Stimulated activated effector memory CD8-positive, alpha-beta T cell treated with anti-CD3 and anti-CD28 coated beads, Interleukin-12 subunit alpha, Interleukin-12 subunit beta, amount 100 ng/mL, for 72 hours (primary cell): Measurements from ENCODE around the gene C6orf58.
A peak's percentile ranks its signal among the peaks of the same experiment; 100 is the strongest.

Source experiments
- ATAC-seq: fragments of 150-1000 bp; cut with Tn5 transposase; 2 replicates; pipeline ENCODE4 v1.10.0; 2021
- DNase-seq, 2 donors: peaks; one replicate each; pipeline ENCODE4 v3.0.0; 2021 to 2022; ENCODE audit warnings: low spot score in 2 of 2
- H3K27ac Mint-ChIP-seq: one replicate; pipeline ENCODE4 v1.8.0; 2022; ENCODE audit warnings: mild to moderate bottlenecking, mixed read lengths
- H3K36me3 Mint-ChIP-seq: one replicate; pipeline ENCODE4 v1.8.0; 2022; ENCODE audit warnings: mild to moderate bottlenecking, mixed read lengths
- H3K4me1 Mint-ChIP-seq: one replicate; pipeline ENCODE4 v1.8.0; 2022; ENCODE audit warnings: mixed read lengths
- H3K4me3 Mint-ChIP-seq: one replicate; pipeline ENCODE4 v1.8.0; 2022; ENCODE audit warnings: mild to moderate bottlenecking, mixed read lengths
- H3K9me3 Mint-ChIP-seq: one replicate; pipeline ENCODE4 v1.8.0; 2022; ENCODE audit warnings: mixed read lengths

Gene C6orf58

DNA sequence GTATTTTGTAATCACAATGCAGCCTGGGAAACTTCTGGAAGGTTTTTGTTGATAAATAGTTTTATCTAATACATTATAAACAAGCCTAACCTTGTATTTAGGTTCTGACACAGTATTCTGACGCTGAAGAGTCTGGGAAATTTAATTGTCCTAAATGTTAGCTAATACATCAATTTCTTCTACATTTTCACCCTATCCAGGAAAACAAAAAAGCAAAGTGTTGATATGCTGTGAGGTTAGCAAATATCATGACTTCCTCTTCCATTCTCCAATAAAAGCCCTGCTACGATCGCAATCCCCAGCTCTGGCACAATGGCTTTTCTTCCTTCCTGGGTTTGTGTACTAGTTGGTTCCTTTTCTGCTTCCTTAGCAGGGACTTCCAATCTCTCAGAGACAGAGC, at the start of gene C6orf58:
C6orf58 (plus strand) TSS at position 301 of the 400 bp plus-strand sequence; CDS start at position 313, 12 bp downstream.
- Mint-ChIP-seq H3K27ac (no peak within 1 kb of the TSS), H3K4me1 (peaks cover 7% of the 10 kb centered on the region), H3K9me3 (no peaks in the 10 kb centered on the region), H3K36me3 (no peaks in the 10 kb centered on the region), H3K4me3 (no peak within 1 kb of the TSS)
- no peak for DNase-seq
- ATAC-seq = no peak

GRCh38 chr6:127533011-127533410, 44.0 kb upstream of the C6orf58 start:
- DNase-seq (no peak), ATAC-seq (no peak)
- no peaks in the 10 kb centered on the region for H3K9me3 Mint-ChIP-seq
- H3K4me3 Mint-ChIP-seq = no peak overlapping the region
- H3K27ac Mint-ChIP-seq = no peak overlapping the region
- H3K36me3 Mint-ChIP-seq = no peaks in the 10 kb centered on the region
- no peaks in the 10 kb centered on the region for H3K4me1 Mint-ChIP-seq

DNA sequence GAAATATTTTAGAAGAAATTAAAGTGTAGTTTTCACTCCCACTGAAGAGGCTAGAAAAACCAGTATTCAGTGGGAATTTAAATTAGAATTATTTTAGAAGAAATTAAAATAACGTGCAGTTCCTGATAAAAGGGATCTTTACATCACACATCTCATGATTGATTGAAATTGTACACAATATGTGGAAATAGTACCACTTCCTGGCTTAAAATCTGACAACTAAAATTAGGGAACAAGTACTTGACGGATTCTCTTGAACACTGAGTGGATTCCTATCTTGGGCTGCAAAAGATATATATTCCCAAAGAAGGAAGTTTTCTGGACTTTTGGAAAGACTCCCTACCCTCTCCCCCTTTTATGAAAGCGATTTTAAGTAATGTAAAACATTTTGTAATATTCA, 43.2 kb upstream of the C6orf58 start:
- Mint-ChIP-seq H3K27ac (no peak overlapping the region), H3K9me3 (no peaks in the 10 kb centered on the region), H3K4me1 (no peaks in the 10 kb centered on the region), H3K36me3 (no peaks in the 10 kb centered on the region), H3K4me3 (no peak overlapping the region)
- ATAC-seq (no peak), DNase-seq (no peak)

GRCh38 chr6:127538750-127539264, 38.2 kb upstream of the C6orf58 start:
- Mint-ChIP-seq H3K27ac (no peak overlapping the region), H3K36me3 (no peaks in the 10 kb centered on the region), H3K4me3 (no peak overlapping the region), H3K4me1 (no peaks in the 10 kb centered on the region), H3K9me3 (no peaks in the 10 kb centered on the region)
- DNase-seq = no peak
- no peak for ATAC-seq

- H3K4me1 Mint-ChIP-seq = no peaks in the 10 kb centered on the region
- H3K36me3 Mint-ChIP-seq = no peaks in the 10 kb centered on the region
- no peak for ATAC-seq
- no peak overlapping the region for H3K27ac Mint-ChIP-seq
- H3K4me3 Mint-ChIP-seq = no peak overlapping the region
- DNase-seq = no peak
- no peaks in the 10 kb centered on the region for H3K9me3 Mint-ChIP-seq
These were observed 37.7 kb upstream of the C6orf58 start for GRCh38 chr6:127539272-127539671.

DNA sequence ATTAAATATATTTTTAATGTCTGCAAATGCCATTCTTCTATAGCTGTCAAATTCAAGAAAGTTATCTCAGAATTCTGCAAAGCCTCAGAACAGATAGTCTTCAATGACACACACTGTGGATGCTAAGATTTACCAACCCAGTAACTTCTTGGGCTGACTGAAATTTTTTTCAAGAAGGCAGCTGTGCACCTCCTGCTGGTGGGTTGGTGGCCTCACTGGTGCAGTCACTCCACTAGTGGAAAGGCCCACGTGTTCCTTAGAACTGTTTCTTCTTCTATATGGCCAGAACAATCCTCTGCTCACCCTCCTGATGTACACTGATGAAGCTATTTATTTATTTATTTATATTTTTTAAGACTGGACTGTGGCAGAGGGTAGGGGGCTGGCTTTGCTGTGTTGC, 29.8 kb upstream of the C6orf58 start:
- Mint-ChIP-seq H3K4me1 (no peaks in the 10 kb centered on the region), H3K27ac (no peak overlapping the region), H3K4me3 (no peak overlapping the region), H3K36me3 (no peaks in the 10 kb centered on the region), H3K9me3 (no peaks in the 10 kb centered on the region)
- peak; percentile 54 for ATAC-seq
- DNase-seq = no peak

- Mint-ChIP-seq H3K4me3 (no peak overlapping the region), H3K9me3 (no peaks in the 10 kb centered on the region), H3K36me3 (no peaks in the 10 kb centered on the region), H3K4me1 (no peaks in the 10 kb centered on the region), H3K27ac (no peak overlapping the region)
- no peak for ATAC-seq
- no peak for DNase-seq
These were observed 28.9 kb upstream of the C6orf58 start for GRCh38 chr6:127547904-127548649.

DNA sequence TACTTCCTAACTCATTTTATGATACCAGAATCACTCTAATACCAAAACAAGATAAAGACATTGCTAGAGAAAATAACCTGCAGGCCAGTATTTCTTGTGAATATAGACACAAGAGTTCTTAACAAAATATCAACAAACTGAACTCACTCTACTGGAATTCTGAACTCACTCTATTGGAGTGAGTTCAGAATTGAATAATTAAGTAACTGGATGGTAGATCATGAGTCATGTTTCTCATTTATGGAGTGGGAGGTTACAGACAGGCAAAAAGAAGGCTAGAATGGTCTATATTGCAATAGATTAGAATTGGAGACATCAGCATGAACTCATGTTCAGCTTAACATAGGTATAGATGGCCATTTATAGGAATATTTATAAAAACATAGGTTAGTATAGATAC, 26.6 kb upstream of the C6orf58 start:
- no peak overlapping the region for H3K4me3 Mint-ChIP-seq
- ATAC-seq (no peak), DNase-seq (no peak)
- H3K36me3 Mint-ChIP-seq = no peaks in the 10 kb centered on the region
- no peaks in the 10 kb centered on the region for H3K9me3 Mint-ChIP-seq
- H3K27ac Mint-ChIP-seq = no peak overlapping the region
- no peaks in the 10 kb centered on the region for H3K4me1 Mint-ChIP-seq

GRCh38 chr6:127554435-127555006, 22.5 kb upstream of the C6orf58 start:
- Mint-ChIP-seq H3K9me3 (no peaks in the 10 kb centered on the region), H3K4me1 (no peaks in the 10 kb centered on the region), H3K4me3 (no peak overlapping the region), H3K36me3 (no peaks in the 10 kb centered on the region), H3K27ac (no peak overlapping the region)
- ATAC-seq (peak; percentile 59), DNase-seq (no peak)

DNA sequence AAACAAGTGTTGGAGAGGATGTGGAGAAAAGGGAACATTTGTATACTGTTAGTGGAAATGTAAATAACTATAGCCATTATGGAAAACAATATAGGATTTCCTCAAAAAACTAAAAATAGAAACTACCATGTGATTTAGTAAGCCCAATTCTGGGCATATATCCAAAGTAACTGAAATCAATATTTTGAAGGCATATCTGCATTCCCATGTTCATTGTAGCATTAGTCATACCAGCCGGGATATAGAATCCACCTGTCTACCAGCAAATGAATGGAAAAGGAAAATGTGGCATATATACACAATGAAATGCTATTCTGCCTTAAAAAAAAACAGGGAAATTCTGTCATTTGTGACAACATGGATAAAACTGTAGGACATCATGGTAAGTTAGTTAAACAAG, 15.3 kb upstream of the C6orf58 start:
- no peak overlapping the region for H3K27ac Mint-ChIP-seq
- H3K4me3 Mint-ChIP-seq = no peak overlapping the region
- H3K4me1 Mint-ChIP-seq = no peaks in the 10 kb centered on the region
- DNase-seq = no peak
- no peak for ATAC-seq
- H3K9me3 Mint-ChIP-seq = no peaks in the 10 kb centered on the region
- no peaks in the 10 kb centered on the region for H3K36me3 Mint-ChIP-seq

DNA sequence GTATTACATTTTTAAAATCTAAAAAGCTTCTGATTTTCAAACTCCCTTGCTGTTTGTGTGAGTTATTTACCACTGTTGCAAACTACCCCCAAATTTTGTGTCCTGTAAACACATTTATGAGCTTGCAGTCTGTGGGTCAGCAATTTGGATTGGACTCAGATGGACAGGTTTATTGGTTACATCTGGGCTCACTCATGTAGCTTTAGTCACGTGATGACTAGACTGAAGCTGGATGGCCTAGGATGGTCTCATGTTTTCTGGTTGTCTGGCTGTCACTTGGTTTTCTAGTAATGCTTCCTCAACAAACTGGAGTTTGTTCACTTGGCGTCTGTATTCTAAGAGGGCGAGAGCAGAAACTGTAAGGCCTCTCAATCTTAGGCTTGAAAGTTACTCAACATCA, 12.2 kb upstream of the C6orf58 start:
- H3K9me3 Mint-ChIP-seq = no peaks in the 10 kb centered on the region
- H3K27ac Mint-ChIP-seq = no peak overlapping the region
- H3K36me3 Mint-ChIP-seq = no peaks in the 10 kb centered on the region
- DNase-seq (no peak), ATAC-seq (no peak)
- no peaks in the 10 kb centered on the region for H3K4me1 Mint-ChIP-seq
- H3K4me3 Mint-ChIP-seq = no peak overlapping the region

DNA sequence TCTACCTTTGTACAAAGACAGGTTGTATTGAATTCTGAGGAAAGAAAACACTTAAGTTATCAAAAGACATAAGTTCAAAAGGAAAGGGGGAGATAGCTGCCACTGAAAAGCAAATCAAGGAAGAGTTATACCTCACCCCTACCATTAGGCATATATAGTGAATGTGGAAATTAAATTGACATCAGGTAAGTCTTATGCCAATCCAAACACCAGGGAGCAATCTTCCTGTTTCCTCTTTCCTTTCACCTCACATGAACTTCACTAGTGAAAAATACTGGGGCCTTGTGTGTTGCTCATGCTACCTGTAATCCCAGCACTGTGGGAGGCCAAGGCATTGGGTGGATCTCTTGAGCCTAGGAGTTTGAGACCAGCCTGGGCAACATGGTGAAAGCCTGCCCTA, 10.9 kb upstream of the C6orf58 start:
- no peaks in the 10 kb centered on the region for H3K9me3 Mint-ChIP-seq
- H3K4me1 Mint-ChIP-seq = peaks cover 8% of the 10 kb centered on the region
- H3K36me3 Mint-ChIP-seq = no peaks in the 10 kb centered on the region
- H3K4me3 Mint-ChIP-seq = no peak overlapping the region
- no peak overlapping the region for H3K27ac Mint-ChIP-seq
- DNase-seq (no peak), ATAC-seq (no peak)

DNA sequence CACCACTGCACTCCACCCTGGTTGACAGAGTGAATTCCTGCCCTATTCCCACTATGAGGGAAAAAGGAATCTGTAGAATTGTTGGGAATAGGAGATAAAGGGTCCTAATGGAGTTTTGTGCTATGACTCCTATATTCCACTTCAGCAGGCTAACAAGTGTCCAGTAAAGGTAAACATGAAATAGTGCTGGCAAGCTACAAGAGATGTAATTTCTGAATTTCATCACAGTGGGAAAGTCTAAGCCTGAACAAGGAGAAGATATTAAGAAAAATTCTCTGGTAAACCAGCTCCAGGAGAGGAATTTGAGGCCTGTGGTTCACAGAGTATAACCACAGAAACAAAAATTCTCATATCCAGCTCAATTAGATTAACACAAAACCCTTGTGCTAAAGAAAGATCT, 10.3 kb upstream of the C6orf58 start:
- peaks cover 8% of the 10 kb centered on the region for H3K4me1 Mint-ChIP-seq
- no peaks in the 10 kb centered on the region for H3K36me3 Mint-ChIP-seq
- ATAC-seq = no peak
- H3K27ac Mint-ChIP-seq = no peak overlapping the region
- no peaks in the 10 kb centered on the region for H3K9me3 Mint-ChIP-seq
- H3K4me3 Mint-ChIP-seq = no peak overlapping the region
- no peak for DNase-seq

- Mint-ChIP-seq H3K27ac (no peak overlapping the region), H3K4me3 (no peak overlapping the region), H3K9me3 (no peaks in the 10 kb centered on the region), H3K36me3 (no peaks in the 10 kb centered on the region), H3K4me1 (peaks cover 8% of the 10 kb centered on the region)
- no peak for DNase-seq
- ATAC-seq = no peak
These were observed 9.5 kb upstream of the C6orf58 start for GRCh38 chr6:127567476-127567875.

DNA sequence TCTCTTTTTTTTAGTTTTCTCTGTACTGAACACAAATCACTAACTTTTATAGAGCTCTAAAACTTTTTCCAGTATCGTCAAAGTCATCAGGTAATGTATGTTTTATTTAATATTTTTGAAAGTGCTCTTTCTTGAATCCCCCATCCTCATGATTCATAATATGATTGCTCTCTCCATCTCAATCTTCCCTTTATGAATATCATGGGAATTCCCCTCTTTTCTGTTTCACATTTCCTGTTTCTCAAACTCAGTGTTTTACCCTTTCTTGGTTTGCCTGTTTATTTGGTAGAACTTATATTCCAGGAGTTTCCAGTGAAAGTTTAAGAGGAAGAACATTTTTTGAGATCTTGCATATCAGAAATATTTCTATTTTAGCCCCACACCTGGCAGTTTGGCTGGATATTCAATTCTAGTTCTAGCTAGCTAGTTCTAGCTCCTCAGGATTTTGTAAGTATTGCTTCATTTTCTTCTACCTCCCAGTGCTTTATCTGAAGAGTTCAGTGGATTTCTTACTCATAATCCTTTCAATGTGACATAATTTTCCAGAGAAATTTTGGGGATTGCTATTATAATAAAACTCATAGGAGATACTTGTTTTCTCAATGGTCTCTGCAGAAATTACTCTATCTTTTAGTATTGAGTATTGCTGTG, 6.1 kb upstream of the C6orf58 start:
- ATAC-seq (peak; percentile 71), DNase-seq (no peak)
- Mint-ChIP-seq H3K9me3 (no peaks in the 10 kb centered on the region), H3K4me1 (peaks cover 8% of the 10 kb centered on the region), H3K36me3 (no peaks in the 10 kb centered on the region), H3K4me3 (no peak overlapping the region), H3K27ac (no peak overlapping the region)

- H3K9me3 Mint-ChIP-seq = no peaks in the 10 kb centered on the region
- peaks cover 7% of the 10 kb centered on the region for H3K4me1 Mint-ChIP-seq
- DNase-seq (no peak), ATAC-seq (peak; percentile 83)
- H3K36me3 Mint-ChIP-seq = no peaks in the 10 kb centered on the region
- H3K27ac Mint-ChIP-seq = no peak overlapping the region
- no peak overlapping the region for H3K4me3 Mint-ChIP-seq
These were observed 1.9 kb downstream of the C6orf58 start for GRCh38 chr6:127578900-127579299.
